H1 (cell line): Measurements from ENCODE around the gene SEMA6D.

Experiments used
- CEBPB ChIP-seq: IDR thresholded peaks from 2 replicates; pipeline ENCODE4 v1.6.1; 2012; ENCODE audit warnings: low read depth, low read length
- TF ChIP-seq, protein P1 (sequence below), 3 experiments: IDR thresholded peaks; 1 replicate in 2 of 3; 2 replicates in 1 of 3; pipeline versions ENCODE4 v1.5.1 to v1.6.1; 2011; ENCODE audit warnings: low read length in 3 of 3, mild to moderate bottlenecking in 3 of 3, inconsistent platforms in 2 of 3, low read depth in 1 of 3, moderate library complexity in 1 of 3; ENCODE audit not compliant: insufficient read depth in 1 of 3; ENCODE audit errors: control extremely low read depth in 1 of 3

DNA sequence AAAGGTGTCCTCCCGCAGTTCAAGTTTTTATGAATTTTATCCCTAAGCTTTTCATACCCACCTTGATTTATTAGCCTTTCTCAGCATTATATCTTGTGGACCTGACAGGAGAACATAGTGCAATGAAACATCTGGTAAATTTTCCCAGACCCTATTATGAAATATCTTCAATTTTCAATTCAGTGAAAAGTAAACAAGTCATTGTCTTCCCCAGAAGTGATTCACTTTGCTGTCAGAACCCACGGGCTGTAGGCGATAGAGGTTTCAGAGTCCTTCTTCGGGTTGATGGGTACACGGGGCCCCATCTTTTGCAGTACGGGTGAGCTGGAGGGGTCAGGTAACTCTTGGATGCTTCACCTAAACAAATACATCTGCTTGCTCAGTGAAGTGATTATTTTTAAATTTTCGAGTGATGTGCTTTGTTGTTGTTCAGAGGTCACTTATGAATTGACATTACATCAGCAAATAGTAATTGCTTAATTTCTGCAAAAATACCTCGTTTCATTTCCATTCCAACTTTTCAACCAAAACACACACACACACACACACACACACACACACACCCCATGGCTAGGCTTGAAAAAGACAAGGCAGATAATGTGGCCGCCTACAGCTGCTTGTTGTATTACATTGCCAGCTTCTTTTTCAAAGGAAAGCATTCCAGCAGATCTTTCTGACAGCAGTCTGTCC is 102.9 kb downstream of the SEMA6D start:
- TF ChIP-seq CEBPB, result no peak
- TF ChIP-seq, protein P1, sequence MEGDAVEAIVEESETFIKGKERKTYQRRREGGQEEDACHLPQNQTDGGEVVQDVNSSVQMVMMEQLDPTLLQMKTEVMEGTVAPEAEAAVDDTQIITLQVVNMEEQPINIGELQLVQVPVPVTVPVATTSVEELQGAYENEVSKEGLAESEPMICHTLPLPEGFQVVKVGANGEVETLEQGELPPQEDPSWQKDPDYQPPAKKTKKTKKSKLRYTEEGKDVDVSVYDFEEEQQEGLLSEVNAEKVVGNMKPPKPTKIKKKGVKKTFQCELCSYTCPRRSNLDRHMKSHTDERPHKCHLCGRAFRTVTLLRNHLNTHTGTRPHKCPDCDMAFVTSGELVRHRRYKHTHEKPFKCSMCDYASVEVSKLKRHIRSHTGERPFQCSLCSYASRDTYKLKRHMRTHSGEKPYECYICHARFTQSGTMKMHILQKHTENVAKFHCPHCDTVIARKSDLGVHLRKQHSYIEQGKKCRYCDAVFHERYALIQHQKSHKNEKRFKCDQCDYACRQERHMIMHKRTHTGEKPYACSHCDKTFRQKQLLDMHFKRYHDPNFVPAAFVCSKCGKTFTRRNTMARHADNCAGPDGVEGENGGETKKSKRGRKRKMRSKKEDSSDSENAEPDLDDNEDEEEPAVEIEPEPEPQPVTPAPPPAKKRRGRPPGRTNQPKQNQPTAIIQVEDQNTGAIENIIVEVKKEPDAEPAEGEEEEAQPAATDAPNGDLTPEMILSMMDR (IDR thresholded peaks at IDR 0.05; ENCODE audit: control extremely low read depth in 1 of 3, insufficient read depth in 1 of 3, low read depth in 1 of 3, low read length in 3 of 3), result no peak
